A673 (cell line): ENCODE data around the gene CCDC85C. TPM values are rescaled to one million over a fixed set of nuclear protein-coding genes. Genes with fewer than 3 reads are reported as not detected.

ENCODE experiments used
- BruUV-seq: library from RNA; stranded (reverse); fragments of 400-500 nt; replicated peaks from 2 replicates; lab custom pipeline; 2021; lab: Mats Ljungman, UMichigan
- CTCF ChIA-PET: fragments of 300-600 bp; sonication (Branson Sonifier 250); formaldehyde crosslinking; loops from one replicate; lab custom pipeline; 2022; ENCODE audit warnings: antibody characterized with exemption; lab: Charles Lee
- POLR2A ChIA-PET: fragments of 300-600 bp; sonication (Branson Sonifier 250); formaldehyde crosslinking; loops from one replicate; lab custom pipeline; 2022; ENCODE audit warnings: antibody characterized with exemption; ENCODE audit not compliant: low non-redundant PET; lab: Charles Lee
- DNase-seq: peaks from one replicate; pipeline ENCODE4 v3.0.0-alpha.2; 2015; ENCODE audit warnings: low spot score
- H3K27ac ChIP-seq: fragments of 200-600 bp; sonication (generic); 2 replicates; pipeline ENCODE4 v1.5.1; 2016; ENCODE audit warnings: mixed run types, low read depth, mild to moderate bottlenecking, mixed read lengths, antibody characterized with exemption, low read length; ENCODE audit not compliant: poor library complexity, severe bottlenecking
- H3K27me3 ChIP-seq: fragments of 200-600 bp; sonication (generic); replicated peaks from 2 replicates; pipeline ENCODE4 v1.6.1; 2017; ENCODE audit warnings: mixed run types, low read depth, mild to moderate bottlenecking, mixed read lengths, antibody characterized with exemption, low read length; ENCODE audit not compliant: insufficient read depth, poor library complexity
- H3K36me3 ChIP-seq: fragments of 200-600 bp; sonication (generic); 2 replicates; pipeline ENCODE4 v1.6.1; 2016; ENCODE audit warnings: mixed run types, mild to moderate bottlenecking, mixed read lengths, antibody characterized with exemption, low read length; ENCODE audit not compliant: insufficient read depth, poor library complexity, severe bottlenecking
- H3K4me1 ChIP-seq: fragments of 200-600 bp; sonication (generic); 2 replicates; pipeline ENCODE4 v1.6.1; 2017; ENCODE audit warnings: mixed run types, mild to moderate bottlenecking, mixed read lengths, antibody characterized with exemption, low read length; ENCODE audit not compliant: insufficient read depth, poor library complexity, severe bottlenecking
- H3K4me3 ChIP-seq: fragments of 200-600 bp; sonication (generic); 2 replicates; pipeline ENCODE4 v1.5.1; 2016; ENCODE audit warnings: low read depth, mixed run types, mild to moderate bottlenecking, mixed read lengths, low read length; ENCODE audit not compliant: poor library complexity, severe bottlenecking
- H3K9me3 ChIP-seq: fragments of 200-600 bp; sonication (generic); 2 replicates; pipeline ENCODE4 v1.6.1; 2016; ENCODE audit warnings: mixed run types, low read depth, mild to moderate bottlenecking, mixed read lengths, antibody characterized with exemption, low read length; ENCODE audit not compliant: poor library complexity, severe bottlenecking
- CTCF ChIP-seq: fragments of 300-800, 200-600 bp; sonication (generic); conservative IDR thresholded peaks from 2 replicates; pipeline ENCODE4 v1.5.1; 2017; ENCODE audit warnings: low read depth, mild to moderate bottlenecking, antibody characterized with exemption, low read length, moderate library complexity, mixed read lengths
- EZH2 ChIP-seq: fragments of 200-600 bp; sonication (generic); IDR thresholded peaks from 2 replicates; pipeline ENCODE4 v1.6.1; 2017; ENCODE audit warnings: borderline replicate concordance, low read depth, mild to moderate bottlenecking, mixed read lengths, antibody characterized with exemption, low read length; ENCODE audit not compliant: poor library complexity, severe bottlenecking
- intact Hi-C: fragments of 100-400 bp; cut with micrococcal nuclease; formaldehyde crosslinking; loops from one replicate; pipeline ENCODE4 v1.10.0; 2022; ENCODE audit not compliant: unreplicated experiment
- total RNA-seq: library from RNA; stranded (reverse); gene quantifications from 2 replicates; pipeline ENCODE4 v1.2.3, GENCODE V29; 2021

CCDC85C gene
- total RNA-seq, 1 experiment from 2014 or later: 24.6 TPM

- ChIA-PET POLR2A (no interaction called here), CTCF (no interaction called here)
- intact Hi-C loops: no loop called here
- Histone ChIP-seq H3K4me1 (no peaks in the 10 kb centered on the region), H3K9me3 (no peaks in the 10 kb centered on the region), H3K27ac (no peak overlapping the region), H3K36me3 (no peaks in the 10 kb centered on the region), H3K27me3 (no peaks in the 10 kb centered on the region), H3K4me3 (no peak overlapping the region)
- BruUV-seq: no TSS peak
- no peak for TF ChIP-seq CTCF
- TF ChIP-seq EZH2: no peak
- no peak for DNase-seq
These were observed 19.2 kb downstream of the CCDC85C start for GRCh38 chr14:99584823-99585222.

- Histone ChIP-seq H3K36me3 (no peaks in the 10 kb centered on the region), H3K27me3 (no peaks in the 10 kb centered on the region), H3K4me3 (no peak overlapping the region), H3K9me3 (no peaks in the 10 kb centered on the region), H3K4me1 (no peaks in the 10 kb centered on the region), H3K27ac (no peak overlapping the region)
- intact Hi-C loops: no loop called here
- DNase-seq: no peak
- ChIA-PET CTCF (no interaction called here), POLR2A (no interaction called here)
- TF ChIP-seq EZH2 (no peak), CTCF (no peak)
- BruUV-seq: no TSS peak
These were observed 22.1 kb downstream of the CCDC85C start for GRCh38 chr14:99581938-99582337.

- no peak for DNase-seq
- Histone ChIP-seq H3K4me3 (no peak overlapping the region), H3K36me3 (no peaks in the 10 kb centered on the region), H3K27me3 (no peaks in the 10 kb centered on the region), H3K9me3 (no peaks in the 10 kb centered on the region), H3K27ac (no peak overlapping the region), H3K4me1 (no peaks in the 10 kb centered on the region)
- ChIA-PET CTCF (no interaction called here), POLR2A (no interaction called here)
- TF ChIP-seq CTCF (no peak), EZH2 (no peak)
- intact Hi-C loops: no loop called here
- BruUV-seq: no TSS peak
These were observed 22.6 kb downstream of the CCDC85C start for GRCh38 chr14:99581374-99581773.
